ENCODE data around the gene ADAMTSL3. TPM values are rescaled to one million over a fixed set of nuclear protein-coding genes. Genes with fewer than 3 reads are reported as not detected.

The ADAMTSL3 gene
- total and polyA plus RNA-seq, 2 of the 8 experiments (the other 6 are each of a cell fraction or from before 2014, with no cell fraction given) = 0.35 to 1.4 TPM

DNA sequence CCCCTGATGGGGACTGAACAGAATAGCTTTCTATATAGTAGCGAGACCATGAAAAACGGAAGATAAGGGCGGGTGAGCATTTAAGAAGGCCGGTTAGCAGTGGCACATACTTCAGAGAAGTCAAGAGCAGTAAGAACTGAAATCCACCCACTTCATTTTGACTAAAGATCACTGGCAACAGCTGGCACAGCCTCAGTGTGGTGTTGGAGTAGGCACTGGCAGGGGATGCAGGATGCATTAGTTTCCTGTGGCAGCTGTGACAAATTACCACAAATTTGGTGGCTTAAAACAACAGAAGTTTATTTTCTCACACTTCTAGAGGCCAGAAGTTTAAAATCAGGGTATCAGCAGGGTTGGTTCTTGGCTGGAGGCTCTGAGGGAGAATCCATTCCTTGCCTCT is 176.5 kb downstream of the ADAMTSL3 start (continued):
- TF ChIP-seq CHD7 (IDR thresholded peaks at IDR 0.05; ENCODE audit: insufficient replicate concordance, low read length) = no peak
